GM12892 (cell line): ENCODE measurements around the gene NUBPL.

ENCODE experiments used
- POLR2A ChIP-seq: IDR thresholded peaks from 2 replicates; pipeline ENCODE4 v1.6.1; 2011; ENCODE audit warnings: low read depth, low read length, control low read depth
- POLR2AphosphoS5 ChIP-seq: IDR thresholded peaks from 2 replicates; pipeline ENCODE4 v1.6.1; 2011; ENCODE audit warnings: low read depth, low read length, control low read depth
- TAF1 ChIP-seq: IDR thresholded peaks from 2 replicates; pipeline ENCODE4 v1.6.1; 2011; ENCODE audit warnings: low read depth, mild to moderate bottlenecking, control low read depth, low read length, borderline replicate concordance

GRCh38 chr14:31605702-31606101 lies 44.5 kb downstream of the NUBPL start:
- TF ChIP-seq POLR2A (no peak), POLR2AphosphoS5 (no peak), TAF1 (no peak)
